Measurements from ENCODE around the gene CCDC190.
A peak's percentile ranks its signal among the peaks of the same experiment; 100 is the strongest.
"Not testable (repeated sequence)": the region's sequence is repeated elsewhere in the genome, so short reads cannot be mapped to it uniquely, and the experiment has no call there.

Gene CCDC190, protein sequence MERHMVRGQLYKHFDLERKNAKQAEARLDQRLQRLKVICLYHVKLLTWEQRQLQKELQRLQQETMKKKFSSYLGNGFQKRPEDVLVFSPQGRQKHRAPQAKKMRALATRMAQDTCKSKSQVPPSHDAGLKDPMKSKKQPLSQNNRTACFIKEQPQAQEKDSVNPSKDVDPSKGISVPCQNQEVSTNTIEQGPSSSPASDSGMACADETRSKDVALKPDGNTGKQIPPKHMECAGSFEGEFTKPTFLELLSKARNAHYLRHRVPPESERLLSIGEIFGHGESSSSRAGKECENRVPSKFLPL

GRCh38 chr1:162861101-162861500, at the start of gene CCDC190:
TSS of gene CCDC190 (minus strand) at chr1:162861175. CDS start at chr1:162859646, 1,529 bp downstream.
- DNase-seq (ENCODE audit: low read depth), result no peak

DNA sequence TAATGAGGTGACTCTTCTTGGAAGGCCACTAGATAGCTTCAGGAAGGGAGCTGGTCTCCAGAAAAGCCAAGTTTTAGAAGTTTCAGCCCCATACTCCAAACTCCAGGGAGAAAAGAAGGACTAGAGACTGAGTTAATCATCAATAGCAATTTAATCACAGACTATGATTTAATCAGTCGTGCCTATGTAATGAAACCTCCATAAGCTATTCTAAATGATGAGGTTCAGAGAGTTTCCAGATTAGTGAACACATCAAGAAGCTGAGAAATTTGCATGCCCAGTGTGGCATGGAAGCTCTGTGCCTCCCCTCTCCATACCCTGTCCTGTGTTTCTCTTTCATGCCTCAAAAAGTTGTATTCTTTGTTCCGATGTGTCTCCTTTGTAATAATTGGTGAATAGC, 49.2 kb upstream of the CCDC190 start:
- DNase-seq (ENCODE audit: low read depth), result no peak

DNA sequence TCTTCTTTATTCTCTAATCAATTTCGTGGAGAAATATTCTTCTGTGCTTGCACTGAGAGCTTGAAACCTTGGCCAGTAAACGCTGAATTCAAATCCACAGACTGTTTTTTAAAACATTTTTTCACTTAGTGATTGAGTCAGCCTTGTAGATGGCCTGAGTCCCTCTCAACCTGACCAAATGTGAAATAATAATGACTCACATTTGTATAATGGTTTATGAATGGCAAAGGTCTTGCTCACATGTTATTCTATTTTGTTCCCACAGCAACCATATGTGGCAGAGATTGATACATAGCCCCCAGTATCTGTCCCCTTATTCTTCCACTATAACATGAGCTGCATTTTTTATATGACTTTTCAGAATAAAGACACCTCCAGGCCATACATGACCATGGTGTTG, 47.8 kb upstream of the CCDC190 start:
- peak; percentile 65 for DNase-seq (ENCODE audit: low read depth)

GRCh38 chr1:162908236-162908635, 47.3 kb upstream of the CCDC190 start:
- no peak for DNase-seq (ENCODE audit: low read depth)

GRCh38 chr1:162906485-162906884, 45.5 kb upstream of the CCDC190 start:
- no peak for DNase-seq (ENCODE audit: low read depth)

- peak; percentile 57 for DNase-seq (ENCODE audit: low read depth)
Measured at GRCh38 chr1:162905174-162906158, 44.5 kb upstream of the CCDC190 start.

- DNase-seq (ENCODE audit: low read depth), result no peak
Measured at GRCh38 chr1:162904579-162904978, 43.6 kb upstream of the CCDC190 start.

DNA sequence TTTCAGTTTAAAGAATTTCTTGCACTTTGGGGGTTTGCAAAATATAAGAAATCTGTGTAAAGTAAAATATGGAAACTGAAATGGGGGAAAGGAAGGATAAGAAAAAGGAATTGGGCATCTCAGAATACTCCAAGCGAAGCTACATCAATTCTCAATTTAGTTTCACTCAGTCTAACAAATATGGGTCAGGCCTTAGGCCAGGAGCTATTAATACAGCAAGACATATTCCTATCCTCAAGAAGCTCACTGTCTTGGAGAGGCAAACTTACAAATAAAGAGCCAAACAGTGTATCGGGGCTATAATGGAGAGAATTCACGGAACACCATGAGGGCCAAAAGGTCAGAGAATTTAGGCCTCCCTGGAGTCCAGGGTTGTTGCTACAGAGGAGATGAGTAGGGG, 43.0 kb upstream of the CCDC190 start:
- no peak for DNase-seq (ENCODE audit: low read depth)

DNA sequence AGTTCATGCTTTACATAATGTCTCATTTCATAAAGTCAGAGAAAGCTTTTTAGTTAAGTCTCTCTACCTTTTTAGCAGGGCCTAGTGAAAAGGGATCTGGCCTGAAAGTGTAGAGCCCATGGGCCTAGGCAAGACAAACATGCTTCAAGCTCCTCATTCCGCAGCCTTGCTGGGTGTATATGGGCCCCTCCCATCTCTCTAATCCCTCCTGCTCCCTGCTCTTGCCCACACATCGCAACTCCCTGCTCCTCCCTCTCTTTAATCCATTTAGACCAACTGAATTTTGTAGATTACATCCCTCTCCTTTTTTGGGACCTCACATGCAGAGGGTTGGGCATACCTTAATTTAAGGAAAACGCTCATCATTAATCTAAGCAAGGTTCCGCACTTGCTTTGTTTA, 42.3 kb upstream of the CCDC190 start:
- DNase-seq (ENCODE audit: low read depth), result no peak

GRCh38 chr1:162902416-162902815, 41.4 kb upstream of the CCDC190 start:
- DNase-seq (ENCODE audit: low read depth), result no peak

DNA sequence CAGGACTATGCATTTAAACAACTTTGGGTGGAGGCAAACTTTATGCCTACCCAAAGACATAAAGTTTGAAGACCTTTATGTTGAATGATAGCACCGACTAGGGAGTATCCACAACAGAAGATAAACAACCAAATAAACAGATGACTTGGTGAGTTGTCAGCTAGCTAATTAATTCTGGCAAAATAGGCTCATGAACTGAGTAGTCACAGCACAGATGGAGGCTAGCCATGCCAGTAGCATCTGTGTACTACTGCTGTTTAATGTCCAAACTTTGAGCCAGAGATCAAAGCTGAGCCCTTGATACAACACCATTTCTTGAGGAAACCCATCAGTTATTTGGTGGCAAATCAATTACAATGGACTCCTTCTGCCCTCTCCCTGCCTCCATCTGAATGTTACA, 40.3 kb upstream of the CCDC190 start:
- no peak for DNase-seq (ENCODE audit: low read depth)

DNA sequence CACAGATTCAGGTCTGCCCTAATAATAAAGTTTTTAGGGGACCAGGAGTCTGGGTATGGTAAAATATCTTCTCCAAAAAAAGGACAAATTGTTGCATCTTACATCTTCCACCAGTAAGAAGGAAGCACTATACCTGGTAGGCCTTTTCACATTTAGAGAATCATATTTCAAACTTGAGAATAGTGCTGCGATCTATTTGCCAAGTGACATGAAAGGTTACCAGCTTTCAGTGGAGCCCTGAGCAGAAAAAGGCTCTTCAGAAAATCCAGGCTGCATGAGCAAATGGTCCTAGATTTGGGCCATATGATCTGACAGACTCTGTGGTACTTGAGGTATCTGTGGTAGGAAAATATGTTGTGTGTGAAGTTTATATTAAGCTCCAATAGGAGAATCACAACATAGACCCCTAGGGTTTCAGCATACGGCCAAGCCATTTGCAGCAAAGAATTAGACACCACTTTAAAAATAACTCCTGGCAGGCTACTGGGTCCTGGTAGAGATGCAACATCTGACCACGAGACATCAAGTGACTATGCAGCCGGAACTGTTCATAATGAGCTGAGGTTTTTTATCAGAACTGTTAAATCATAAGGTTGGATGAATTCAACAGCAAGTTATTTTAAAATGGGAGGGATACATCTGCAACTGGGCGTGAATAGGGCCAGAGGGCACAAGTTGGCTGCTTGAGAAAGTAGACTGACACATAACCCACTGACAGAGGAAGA, 38.6 kb upstream of the CCDC190 start:
- no peak for DNase-seq (ENCODE audit: low read depth)

GRCh38 chr1:162893612-162893908, 32.6 kb upstream of the CCDC190 start:
- no peak for DNase-seq (ENCODE audit: low read depth)

- DNase-seq (ENCODE audit: low read depth), result no peak
Measured at GRCh38 chr1:162892906-162893611, 32.1 kb upstream of the CCDC190 start.

DNA sequence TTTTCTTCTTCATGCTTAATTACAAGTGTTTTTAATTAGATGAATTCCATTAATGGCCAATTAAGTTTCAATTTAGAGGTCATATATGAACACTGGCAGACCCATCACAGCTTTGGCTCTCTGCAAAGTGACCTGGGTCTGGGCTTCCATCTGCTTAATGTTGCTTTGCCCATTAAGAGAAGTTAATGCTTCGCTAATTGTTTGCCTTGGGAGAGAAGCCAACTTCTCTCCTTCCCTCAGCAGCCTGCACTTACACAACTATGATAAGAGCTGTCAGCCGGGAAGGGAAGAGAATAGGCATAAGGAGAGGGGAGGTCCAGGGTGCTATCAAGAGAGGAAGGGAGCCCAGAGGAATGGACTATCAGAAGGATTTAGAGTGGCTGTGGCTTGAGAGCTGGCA, 29.0 kb upstream of the CCDC190 start:
- no peak for DNase-seq (ENCODE audit: low read depth)

GRCh38 chr1:162886705-162887104, 25.7 kb upstream of the CCDC190 start:
- DNase-seq (ENCODE audit: low read depth), result no peak

GRCh38 chr1:162885265-162885664, 24.3 kb upstream of the CCDC190 start:
- no peak for DNase-seq (ENCODE audit: low read depth)

GRCh38 chr1:162884831-162885230, 23.9 kb upstream of the CCDC190 start:
- DNase-seq (ENCODE audit: low read depth), result no peak

GRCh38 chr1:162882248-162882674, 21.3 kb upstream of the CCDC190 start:
- DNase-seq (ENCODE audit: low read depth), result no peak

DNA sequence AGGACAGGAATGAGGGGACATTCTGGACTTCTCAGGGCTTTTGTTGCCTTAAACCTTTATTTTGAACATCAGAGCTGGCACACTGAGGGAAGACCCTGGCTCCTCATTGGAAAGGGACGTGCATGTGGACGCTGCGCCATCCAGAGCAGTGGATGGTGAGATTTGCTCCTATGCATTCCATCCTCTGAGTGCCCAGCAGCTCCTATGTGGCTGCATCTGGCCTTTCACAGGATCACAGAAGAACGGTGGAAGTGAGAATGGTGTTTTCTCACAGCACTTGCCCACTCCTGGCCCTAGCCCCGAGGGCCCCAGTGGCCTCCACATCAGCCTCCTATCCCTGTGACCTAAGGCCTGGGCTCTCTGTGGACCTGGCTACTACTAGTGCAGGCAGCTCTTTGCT, 20.6 kb upstream of the CCDC190 start:
- no peak for DNase-seq (ENCODE audit: low read depth)

- DNase-seq (ENCODE audit: low read depth), result not testable (repeated sequence)
Measured at GRCh38 chr1:162880617-162881016, 19.6 kb upstream of the CCDC190 start.

GRCh38 chr1:162878000-162878596, 17.1 kb upstream of the CCDC190 start:
- DNase-seq (ENCODE audit: low read depth), result peak; percentile 70
